Posterior vena cava (tissue), 2 donors: Measurements from ENCODE around the gene MAP3K9. TPM values are rescaled to one million over a fixed set of nuclear protein-coding genes. Genes with fewer than 3 reads are reported as not detected.

Source experiments
- DNase-seq: peaks from one replicate; pipeline ENCODE4 v3.0.0-alpha.2; 2020; ENCODE audit warnings: low spot score
- intact Hi-C, 2 donors: fragments of 100-400 bp; cut with DNase I; formaldehyde crosslinking; loops; one replicate each; pipeline versions ENCODE4 v1.14.1 to v1.14.2; 2022 to 2023
- total RNA-seq, 2 donors: library from RNA; stranded (reverse); fragmentation: NEBNext Ultra II Directional; extraction: Animal tissue kit (Norgen Biotek cat#: 25700); gene quantifications; one replicate each; pipeline ENCODE4 v1.2.1, GENCODE V29; 2021
- donor health status: DM: yes; HTN: yes; CAD: no.
- donor health status: DM: yes; HTN: yes; CAD: no.

Gene MAP3K9
- total RNA-seq, 2 donors from 2014 or later: 0.14 to 0.51 TPM

GRCh38 chr14:70793637-70794036 is 15.7 kb downstream of the MAP3K9 start:
- DNase-seq: no peak
- intact Hi-C loops: no loop called here

GRCh38 chr14:70792939-70793338 is 16.4 kb downstream of the MAP3K9 start:
- intact Hi-C loops: no loop called here
- no peak for DNase-seq

GRCh38 chr14:70791971-70792370 is 17.3 kb downstream of the MAP3K9 start:
- intact Hi-C loops: no loop called here
- DNase-seq: no peak

DNA sequence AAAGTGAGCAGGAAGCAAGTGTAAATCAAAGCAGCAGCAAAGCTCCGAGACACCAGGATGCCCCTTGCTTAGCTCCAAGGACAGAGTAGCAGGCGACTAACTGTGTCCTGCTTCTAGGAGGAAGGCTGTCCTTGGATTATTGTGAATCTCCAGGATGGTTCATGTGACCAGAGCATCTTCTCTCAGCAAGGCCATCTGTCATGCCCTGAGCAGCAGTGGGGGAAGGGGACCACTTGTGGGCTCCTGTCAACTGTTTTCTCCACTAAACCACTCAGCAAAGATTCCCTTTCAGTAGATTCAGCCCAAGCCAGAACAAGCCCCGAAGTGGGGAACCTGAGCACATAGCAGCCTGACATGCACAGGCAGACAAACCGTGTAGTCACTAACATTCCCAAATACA is 19.4 kb downstream of the MAP3K9 start:
- intact Hi-C loops: no loop called here
- no peak for DNase-seq

- no peak for DNase-seq
- intact Hi-C loops: no loop called here
Measured at GRCh38 chr14:70789361-70789760, 20.0 kb downstream of the MAP3K9 start.

- intact Hi-C loops: no loop called here
- DNase-seq: no peak
Measured at GRCh38 chr14:70788898-70789297, 20.4 kb downstream of the MAP3K9 start.

GRCh38 chr14:70785556-70785955 is 23.8 kb downstream of the MAP3K9 start:
- DNase-seq: no peak
- intact Hi-C loops: no loop called here

GRCh38 chr14:70784886-70785285 is 24.4 kb downstream of the MAP3K9 start:
- intact Hi-C loops: no loop called here
- DNase-seq: no peak

DNA sequence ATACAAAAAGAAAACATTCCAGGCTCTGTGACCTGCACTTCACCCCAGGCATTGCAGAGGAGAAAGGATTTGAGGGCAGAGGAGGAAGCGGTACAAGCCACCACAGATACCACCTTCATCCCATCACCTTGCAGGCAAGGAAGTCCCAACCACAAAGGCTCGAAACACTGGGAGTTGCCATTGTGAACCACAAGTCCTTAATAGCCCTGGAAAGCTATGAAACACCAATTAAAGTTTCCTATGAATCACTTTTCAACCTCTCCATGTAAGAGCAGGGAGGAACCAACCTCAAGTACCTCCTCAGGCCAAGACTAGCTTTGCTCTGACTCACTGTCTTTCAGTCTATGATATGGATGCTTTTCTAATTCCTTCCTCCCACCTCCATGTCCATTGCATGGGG is 27.0 kb downstream of the MAP3K9 start:
- intact Hi-C loops: no loop called here
- no peak for DNase-seq

DNA sequence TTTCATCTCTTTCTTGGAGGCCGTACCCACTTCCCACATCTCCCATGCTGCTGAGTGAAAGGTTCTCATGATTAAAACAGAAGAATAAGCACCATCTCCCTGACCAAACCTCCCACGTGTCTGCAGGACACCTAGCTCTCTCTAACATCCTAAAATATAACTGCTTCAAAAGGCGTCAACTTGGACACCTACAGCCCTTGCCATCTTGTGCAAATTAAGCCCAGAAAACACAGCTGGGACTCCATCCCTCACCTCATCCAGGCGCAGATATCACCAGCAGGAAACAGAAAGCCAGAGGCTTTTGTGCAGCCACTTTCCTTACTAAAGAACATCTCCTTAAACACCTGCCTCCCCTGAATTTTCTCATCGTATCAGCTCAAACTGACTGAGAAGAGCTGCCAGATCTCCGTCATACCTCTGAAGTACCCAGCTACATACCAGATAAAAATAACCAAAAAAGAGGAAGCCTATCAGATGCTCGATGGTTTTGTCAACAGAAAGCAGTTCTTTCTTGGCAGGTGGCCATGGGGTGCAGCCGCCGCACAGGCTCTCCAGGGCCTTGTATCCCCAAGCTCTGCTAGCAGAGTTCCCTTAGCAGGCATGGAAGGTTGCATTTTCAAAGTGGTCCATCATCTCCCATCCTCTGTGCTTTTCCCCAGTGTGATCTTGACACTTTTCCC is 28.8 kb downstream of the MAP3K9 start:
- intact Hi-C loops: no loop called here
- no peak for DNase-seq

- DNase-seq: no peak
- intact Hi-C loops: no loop called here
Measured at GRCh38 chr14:70779667-70780066, 29.6 kb downstream of the MAP3K9 start.

- no peak for DNase-seq
- intact Hi-C loops: no loop called here
Measured at GRCh38 chr14:70776197-70776596, 33.1 kb downstream of the MAP3K9 start.

GRCh38 chr14:70773182-70773862 is 36.0 kb downstream of the MAP3K9 start:
- intact Hi-C loops: no loop called here
- no peak for DNase-seq

- peak; percentile 78 for DNase-seq
- intact Hi-C loops: no loop called here
Measured at GRCh38 chr14:70771781-70772212, 37.5 kb downstream of the MAP3K9 start.

DNA sequence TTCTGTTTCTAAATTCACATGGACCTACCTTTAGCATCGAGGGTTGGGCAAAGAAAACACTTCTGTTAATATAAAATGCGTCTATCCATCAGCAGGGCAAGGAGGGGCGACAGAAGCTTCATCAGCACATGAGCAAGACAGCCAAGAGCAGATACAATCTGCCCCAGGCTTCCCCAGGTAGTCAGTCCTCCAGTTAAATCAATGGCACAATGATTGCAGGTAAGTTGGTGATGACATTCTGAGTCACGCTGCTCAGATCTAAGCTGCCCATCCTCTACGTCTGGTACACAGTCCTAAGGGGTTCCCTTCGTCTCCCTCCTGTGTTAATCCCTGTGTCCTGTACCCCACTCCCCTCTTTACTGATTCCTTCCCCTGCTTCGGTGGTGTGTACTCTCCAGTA is 38.8 kb downstream of the MAP3K9 start:
- DNase-seq: no peak
- intact Hi-C loops: no loop called here

GRCh38 chr14:70759398-70759797 is 49.9 kb downstream of the MAP3K9 start:
- no peak for DNase-seq
- intact Hi-C loops: no loop called here

DNA sequence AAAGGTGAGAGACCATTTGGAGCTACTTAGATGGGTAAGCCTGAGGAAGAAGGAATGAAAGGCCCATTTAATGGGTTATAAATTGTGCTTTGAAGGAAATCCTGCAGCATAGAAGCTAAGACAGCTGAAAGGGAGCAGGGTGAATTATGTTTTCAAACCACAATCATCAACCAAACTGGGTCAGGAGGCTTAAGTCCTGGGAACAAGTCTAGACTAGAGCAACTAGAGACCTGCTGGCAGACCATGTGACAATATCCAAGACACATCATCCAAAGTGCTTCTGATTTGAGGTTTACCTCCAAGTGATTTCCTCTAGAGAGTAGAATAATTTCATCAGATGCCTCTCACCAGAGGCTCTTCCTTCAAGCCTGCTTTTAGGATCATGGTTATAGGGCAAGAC is 53.7 kb downstream of the MAP3K9 start:
- intact Hi-C loops: no loop called here
- DNase-seq: no peak

DNA sequence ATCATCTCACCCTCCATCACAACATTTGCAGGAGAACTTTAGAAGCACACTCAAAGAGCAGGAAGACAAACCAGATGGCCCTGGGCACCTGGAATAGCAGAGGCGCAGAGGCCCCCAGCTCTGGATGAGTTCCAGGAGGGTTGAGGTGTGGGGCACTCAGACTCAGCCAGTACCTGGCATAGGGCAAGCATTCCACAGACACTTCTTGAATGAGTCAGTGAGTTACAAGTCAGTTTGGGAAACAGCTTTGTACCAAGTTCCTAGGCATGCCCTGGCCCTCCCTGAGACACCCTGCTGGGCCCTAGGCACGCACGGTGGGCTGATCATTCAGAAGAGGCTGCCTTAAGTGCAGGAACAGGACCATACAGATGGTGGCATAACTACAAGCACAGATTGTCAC is 54.3 kb downstream of the MAP3K9 start:
- intact Hi-C loops: no loop called here
- no peak for DNase-seq

DNA sequence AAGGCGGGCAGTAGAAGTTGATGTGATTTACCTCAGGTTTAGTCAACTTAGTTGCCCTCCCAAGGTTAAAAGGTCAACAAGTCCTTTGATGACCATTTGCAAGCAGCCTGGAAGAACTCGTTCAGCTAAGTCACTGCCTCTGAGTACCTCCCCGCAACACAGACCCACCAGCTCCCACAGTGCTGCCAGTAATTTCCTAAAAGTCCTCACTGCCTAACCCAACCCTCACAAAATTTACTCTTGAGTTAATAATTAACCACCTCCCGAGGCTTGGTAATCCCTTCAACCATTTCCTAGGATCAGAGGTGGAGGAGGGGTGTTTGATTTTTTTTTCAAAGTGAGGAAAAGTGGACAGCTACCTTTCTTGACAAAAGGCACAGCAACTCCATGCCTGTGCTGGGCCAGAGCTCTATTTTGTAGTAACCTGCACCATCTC is 55.8 kb downstream of the MAP3K9 start:
- DNase-seq: no peak
- intact Hi-C loops: no loop called here

DNA sequence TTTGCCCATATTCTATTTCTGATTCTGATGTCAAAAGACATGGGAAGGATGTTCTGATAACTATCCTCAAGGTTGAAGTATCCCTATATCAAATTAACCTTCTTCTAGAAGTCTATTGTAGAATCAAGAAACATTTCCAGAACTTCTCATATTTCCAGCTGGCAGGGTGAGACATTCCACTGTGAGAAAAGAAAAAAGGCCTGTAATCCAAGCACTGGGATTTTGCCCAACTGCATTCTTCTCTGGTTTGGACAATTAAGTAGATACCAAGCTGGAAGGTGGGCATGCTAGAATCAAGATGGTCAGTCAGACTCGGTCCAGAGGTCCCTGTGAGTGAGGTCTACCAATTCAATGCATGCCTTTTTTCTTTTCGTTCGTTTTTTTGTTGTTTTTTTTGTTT is 60.9 kb downstream of the MAP3K9 start:
- intact Hi-C loops: no loop called here
- DNase-seq: no peak

DNA sequence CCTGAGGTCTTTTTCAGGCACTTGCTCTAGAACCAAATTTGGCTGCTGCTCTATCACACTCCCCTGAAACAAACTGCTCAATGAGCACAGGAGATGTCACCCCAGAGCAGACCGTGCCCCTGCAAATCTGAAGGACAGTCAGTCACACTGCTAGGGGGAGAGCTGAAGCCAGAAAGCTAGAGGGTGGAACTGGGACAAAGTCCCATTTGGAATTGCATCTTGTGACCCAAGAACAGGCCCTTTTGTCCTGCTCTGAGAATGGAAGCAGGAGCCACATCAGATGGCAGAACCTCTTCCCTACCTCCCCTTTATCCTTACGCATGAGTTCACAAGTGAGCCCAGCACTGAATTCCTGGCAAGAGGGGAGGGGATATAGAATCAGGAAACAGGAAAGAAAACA is 64.7 kb downstream of the MAP3K9 start:
- DNase-seq: no peak
- intact Hi-C loops: no loop called here
